ENCODE measurements around the gene HSPA12B. TPM values are rescaled to one million over a fixed set of nuclear protein-coding genes. Genes with fewer than 3 reads are reported as not detected.

The HSPA12B gene
- total and polyA plus RNA-seq, 2 of the 13 experiments (the other 11 are each of a cell fraction or from before 2014, with no cell fraction given), result 0.01 TPM; not detected in 1

DNA sequence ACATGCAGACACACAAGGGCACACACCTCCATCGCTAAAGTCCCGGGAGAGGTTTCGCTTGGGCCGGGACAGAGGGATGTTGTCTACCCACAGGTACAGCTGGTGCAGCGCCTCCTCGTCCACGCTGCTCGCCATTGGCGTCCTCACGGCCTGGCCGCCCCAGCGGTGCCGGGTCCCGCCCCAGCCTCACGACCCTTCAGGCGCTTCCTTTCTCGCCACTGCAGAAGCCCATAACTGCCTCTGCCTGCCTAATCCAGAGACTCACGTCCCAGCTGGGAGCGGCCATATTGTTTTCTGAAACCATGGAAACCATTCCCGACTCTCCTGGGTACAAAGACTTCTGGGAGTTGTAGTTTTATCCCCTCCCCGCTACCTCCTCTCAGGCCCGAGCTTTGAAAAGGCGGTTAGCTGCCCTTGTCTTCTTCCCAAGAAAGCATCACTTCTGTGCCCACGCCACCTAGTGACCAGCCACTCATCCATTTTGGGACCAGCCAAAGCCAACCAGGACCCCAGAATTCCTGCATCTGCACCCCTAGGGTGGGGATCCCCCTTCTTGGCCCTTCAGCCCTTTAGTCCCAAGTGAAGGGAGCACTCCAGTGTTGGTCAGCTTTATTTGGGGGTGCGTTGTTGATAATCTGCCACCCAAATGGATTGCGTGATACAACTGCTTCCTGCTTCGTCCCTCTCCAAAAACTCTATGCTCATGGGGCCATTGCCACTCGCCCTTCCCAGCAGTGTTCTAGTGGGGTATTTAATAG, 48.8 kb downstream of the HSPA12B start, which contains the start of gene SPEF1 (continued):
- TF ChIP-seq ZNF30 (CRISPR knock-in tag; IDR thresholded peaks at IDR 0.05) (no peak), NFIB (CRISPR knock-in tag; IDR thresholded peaks at IDR 0.05; ENCODE audit: borderline replicate concordance) (no peak), ZNF558 (CRISPR knock-in tag; IDR thresholded peaks at IDR 0.05; ENCODE audit: borderline replicate concordance) (no peak), ASH2L (IDR thresholded peaks at IDR 0.05; ENCODE audit: insufficient read length, low read depth, low read length) (no peak), ZNF10 (CRISPR knock-in tag; IDR thresholded peaks at IDR 0.05; ENCODE audit: borderline replicate concordance, low read depth) (peak; percentile 44; the same call in 1 of the 2 replicates), HNRNPL (IDR thresholded peaks at IDR 0.05; ENCODE audit: low read depth, low read length) (no peak), SETDB1 (CRISPR knock-in tag; IDR thresholded peaks at IDR 0.05; ENCODE audit: borderline replicate concordance) (no peak), REXO4 (CRISPR knock-in tag; IDR thresholded peaks at IDR 0.05; ENCODE audit: borderline replicate concordance) (no peak), JUN (CRISPR knock-in tag; IDR thresholded peaks at IDR 0.05) (no peak), DNMT1 (CRISPR knock-in tag; IDR thresholded peaks at IDR 0.05) (no peak), JDP2 (CRISPR knock-in tag; IDR thresholded peaks at IDR 0.05; ENCODE audit: borderline replicate concordance) (no peak), AGO1 (IDR thresholded peaks at IDR 0.05; ENCODE audit: low read depth, low read length, poor library complexity, severe bottlenecking) (peak; percentile 94), PRPF4 (IDR thresholded peaks at IDR 0.05; ENCODE audit: low read depth, low read length, poor library complexity, severe bottlenecking) (no peak), ZNF354B (CRISPR knock-in tag; IDR thresholded peaks at IDR 0.05) (no peak), TEAD3 (CRISPR knock-in tag; optimal IDR thresholded peaks at IDR 0.05; ENCODE audit: borderline replicate concordance) (peak; percentile 68), ZFP36L1 (CRISPR knock-in tag; IDR thresholded peaks at IDR 0.05) (no peak), FOXK1 (CRISPR knock-in tag; IDR thresholded peaks at IDR 0.05; ENCODE audit: borderline replicate concordance, low read depth) (no peak)
- TF ChIP-seq, protein P1, sequence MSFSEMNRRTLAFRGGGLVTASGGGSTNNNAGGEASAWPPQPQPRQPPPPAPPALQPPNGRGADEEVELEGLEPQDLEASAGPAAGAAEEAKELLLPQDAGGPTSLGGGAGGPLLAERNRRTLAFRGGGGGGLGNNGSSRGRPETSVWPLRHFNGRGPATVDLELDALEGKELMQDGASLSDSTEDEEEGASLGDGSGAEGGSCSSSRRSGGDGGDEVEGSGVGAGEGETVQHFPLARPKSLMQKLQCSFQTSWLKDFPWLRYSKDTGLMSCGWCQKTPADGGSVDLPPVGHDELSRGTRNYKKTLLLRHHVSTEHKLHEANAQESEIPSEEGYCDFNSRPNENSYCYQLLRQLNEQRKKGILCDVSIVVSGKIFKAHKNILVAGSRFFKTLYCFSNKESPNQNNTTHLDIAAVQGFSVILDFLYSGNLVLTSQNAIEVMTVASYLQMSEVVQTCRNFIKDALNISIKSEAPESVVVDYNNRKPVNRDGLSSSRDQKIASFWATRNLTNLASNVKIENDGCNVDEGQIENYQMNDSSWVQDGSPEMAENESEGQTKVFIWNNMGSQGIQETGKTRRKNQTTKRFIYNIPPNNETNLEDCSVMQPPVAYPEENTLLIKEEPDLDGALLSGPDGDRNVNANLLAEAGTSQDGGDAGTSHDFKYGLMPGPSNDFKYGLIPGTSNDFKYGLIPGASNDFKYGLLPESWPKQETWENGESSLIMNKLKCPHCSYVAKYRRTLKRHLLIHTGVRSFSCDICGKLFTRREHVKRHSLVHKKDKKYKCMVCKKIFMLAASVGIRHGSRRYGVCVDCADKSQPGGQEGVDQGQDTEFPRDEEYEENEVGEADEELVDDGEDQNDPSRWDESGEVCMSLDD (CRISPR knock-in tag; IDR thresholded peaks at IDR 0.05; ENCODE audit: borderline replicate concordance), result no peak; the same call in 1 of the 2 replicates
- TF ChIP-seq, protein P2, sequence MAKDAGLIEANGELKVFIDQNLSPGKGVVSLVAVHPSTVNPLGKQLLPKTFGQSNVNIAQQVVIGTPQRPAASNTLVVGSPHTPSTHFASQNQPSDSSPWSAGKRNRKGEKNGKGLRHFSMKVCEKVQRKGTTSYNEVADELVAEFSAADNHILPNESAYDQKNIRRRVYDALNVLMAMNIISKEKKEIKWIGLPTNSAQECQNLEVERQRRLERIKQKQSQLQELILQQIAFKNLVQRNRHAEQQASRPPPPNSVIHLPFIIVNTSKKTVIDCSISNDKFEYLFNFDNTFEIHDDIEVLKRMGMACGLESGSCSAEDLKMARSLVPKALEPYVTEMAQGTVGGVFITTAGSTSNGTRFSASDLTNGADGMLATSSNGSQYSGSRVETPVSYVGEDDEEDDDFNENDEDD (CRISPR knock-in tag; IDR thresholded peaks at IDR 0.05; ENCODE audit: borderline replicate concordance), result peak; percentile 45; the same call in 1 of the 2 replicates
- TF ChIP-seq, protein P3, sequence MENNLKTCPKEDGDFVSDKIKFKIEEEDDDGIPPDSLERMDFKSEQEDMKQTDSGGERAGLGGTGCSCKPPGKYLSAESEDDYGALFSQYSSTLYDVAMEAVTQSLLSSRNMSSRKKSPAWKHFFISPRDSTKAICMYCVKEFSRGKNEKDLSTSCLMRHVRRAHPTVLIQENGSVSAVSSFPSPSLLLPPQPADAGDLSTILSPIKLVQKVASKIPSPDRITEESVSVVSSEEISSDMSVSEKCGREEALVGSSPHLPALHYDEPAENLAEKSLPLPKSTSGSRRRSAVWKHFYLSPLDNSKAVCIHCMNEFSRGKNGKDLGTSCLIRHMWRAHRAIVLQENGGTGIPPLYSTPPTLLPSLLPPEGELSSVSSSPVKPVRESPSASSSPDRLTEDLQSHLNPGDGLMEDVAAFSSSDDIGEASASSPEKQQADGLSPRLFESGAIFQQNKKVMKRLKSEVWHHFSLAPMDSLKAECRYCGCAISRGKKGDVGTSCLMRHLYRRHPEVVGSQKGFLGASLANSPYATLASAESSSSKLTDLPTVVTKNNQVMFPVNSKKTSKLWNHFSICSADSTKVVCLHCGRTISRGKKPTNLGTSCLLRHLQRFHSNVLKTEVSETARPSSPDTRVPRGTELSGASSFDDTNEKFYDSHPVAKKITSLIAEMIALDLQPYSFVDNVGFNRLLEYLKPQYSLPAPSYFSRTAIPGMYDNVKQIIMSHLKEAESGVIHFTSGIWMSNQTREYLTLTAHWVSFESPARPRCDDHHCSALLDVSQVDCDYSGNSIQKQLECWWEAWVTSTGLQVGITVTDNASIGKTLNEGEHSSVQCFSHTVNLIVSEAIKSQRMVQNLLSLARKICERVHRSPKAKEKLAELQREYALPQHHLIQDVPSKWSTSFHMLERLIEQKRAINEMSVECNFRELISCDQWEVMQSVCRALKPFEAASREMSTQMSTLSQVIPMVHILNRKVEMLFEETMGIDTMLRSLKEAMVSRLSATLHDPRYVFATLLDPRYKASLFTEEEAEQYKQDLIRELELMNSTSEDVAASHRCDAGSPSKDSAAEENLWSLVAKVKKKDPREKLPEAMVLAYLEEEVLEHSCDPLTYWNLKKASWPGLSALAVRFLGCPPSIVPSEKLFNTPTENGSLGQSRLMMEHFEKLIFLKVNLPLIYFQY (CRISPR knock-in tag; IDR thresholded peaks at IDR 0.05; ENCODE audit: borderline replicate concordance), result 0 out of 2 replicates have a peak, but pooled peaks have one; percentile 43

All from HepG2 (cell line).